ENCODE measurements around the gene RUBCNL. TPM values are rescaled to one million over a fixed set of nuclear protein-coding genes. Genes with fewer than 3 reads are reported as not detected.

The RUBCNL gene
- total RNA-seq, 1 experiment from 2014 or later, result not detected

- Histone ChIP-seq H3K36me3 (ENCODE audit: low read depth, low read length) (no peaks in the 10 kb centered on the region), H3K27ac (ENCODE audit: low read length) (no peak overlapping the region), H3K79me2 (ENCODE audit: low read length) (no peaks in the 10 kb centered on the region), H3K4me3 (ENCODE audit: low read length) (no peak overlapping the region), H3F3A (ENCODE audit: low read length, unreplicated experiment) (no peaks in the 10 kb centered on the region), H3K4me2 (ENCODE audit: low read length) (no peak overlapping the region), H3K9me3 (ENCODE audit: low read length) (no peaks in the 10 kb centered on the region), H4K20me1 (ENCODE audit: low read length) (no peaks in the 10 kb centered on the region), H3K27me3 (ENCODE audit: low read length) (0 out of 2 replicates have a peak, but pooled peaks cover 2% of the 10 kb centered on the region), H3K9ac (ENCODE audit: low read length) (no peak overlapping the region), H3K4me1 (ENCODE audit: insufficient read depth, low read length) (no peaks in the 10 kb centered on the region), H2AFZ (ENCODE audit: low read length) (no peak overlapping the region), H3K9me2 (replicated peaks; ENCODE audit: low read length) (no peaks in the 10 kb centered on the region)
- ATAC-seq (no peak), DNase-seq (no peak)
- ChIA-PET CTCF (interaction anchor here (0.7 kb wide), 1 partner anchor 162 kb away, joined by 3 read pairs; no protein-coding TSS in a partner anchor), POLR2A (ENCODE audit: unreplicated experiment) (no interaction called here)
- no TSS peak for BruUV-seq (replicated peaks)
- TF ChIP-seq CTCF (conservative IDR thresholded peaks at IDR 0.05; ENCODE audit: low read depth, low read length) (peak; percentile 21; the same call in 1 of the 2 replicates), EZH2phosphoT487 (IDR thresholded peaks at IDR 0.05; ENCODE audit: borderline replicate concordance, low read length) (no peak), EZH2 (IDR thresholded peaks at IDR 0.05; ENCODE audit: low read length, unreplicated experiment) (no peak)
- intact Hi-C loops (cut with micrococcal nuclease), result loop anchor here (1.0 to 5.0 kb wide), 3 partner anchors 155 to 510 kb away; no protein-coding TSS in a partner anchor
Observed at GRCh38 chr13:46317120-46317519, 69.9 kb downstream of the RUBCNL start.

- Histone ChIP-seq H3K27me3 (ENCODE audit: low read length) (0 out of 2 replicates have a peak, but pooled peaks cover 2% of the 10 kb centered on the region), H3K79me2 (ENCODE audit: low read length) (no peaks in the 10 kb centered on the region), H3K36me3 (ENCODE audit: low read depth, low read length) (no peaks in the 10 kb centered on the region), H3K9ac (ENCODE audit: low read length) (no peak overlapping the region), H3K4me3 (ENCODE audit: low read length) (no peak overlapping the region), H2AFZ (ENCODE audit: low read length) (no peak overlapping the region), H3K27ac (ENCODE audit: low read length) (no peak overlapping the region), H3F3A (ENCODE audit: low read length, unreplicated experiment) (no peaks in the 10 kb centered on the region), H4K20me1 (ENCODE audit: low read length) (no peaks in the 10 kb centered on the region), H3K9me2 (replicated peaks; ENCODE audit: low read length) (no peaks in the 10 kb centered on the region), H3K9me3 (ENCODE audit: low read length) (no peaks in the 10 kb centered on the region), H3K4me2 (ENCODE audit: low read length) (no peak overlapping the region), H3K4me1 (ENCODE audit: insufficient read depth, low read length) (no peaks in the 10 kb centered on the region)
- CTCF ChIA-PET, result no interaction called here
- no TSS peak for BruUV-seq (replicated peaks)
- intact Hi-C loops (cut with micrococcal nuclease), result loop anchor here (5.0 kb wide), 2 partner anchors 153 to 508 kb away; no protein-coding TSS in a partner anchor
- TF ChIP-seq CTCF (conservative IDR thresholded peaks at IDR 0.05; ENCODE audit: low read depth, low read length) (no peak), EZH2 (IDR thresholded peaks at IDR 0.05; ENCODE audit: low read length, unreplicated experiment) (no peak), EZH2phosphoT487 (IDR thresholded peaks at IDR 0.05; ENCODE audit: borderline replicate concordance, low read length) (no peak)
- ATAC-seq (no peak), DNase-seq (no peak)
- POLR2A ChIA-PET (ENCODE audit: unreplicated experiment), result no interaction called here
Observed at GRCh38 chr13:46315491-46316075, 71.5 kb downstream of the RUBCNL start.

GRCh38 chr13:46315036-46315435 is 72.0 kb downstream of the RUBCNL start:
- intact Hi-C loops (cut with micrococcal nuclease), result loop anchor here (5.0 kb wide), 2 partner anchors 153 to 508 kb away; no protein-coding TSS in a partner anchor
- Histone ChIP-seq H3F3A (ENCODE audit: low read length, unreplicated experiment) (no peaks in the 10 kb centered on the region), H3K4me1 (ENCODE audit: insufficient read depth, low read length) (no peaks in the 10 kb centered on the region), H3K27me3 (ENCODE audit: low read length) (0 out of 2 replicates have a peak, but pooled peaks cover 2% of the 10 kb centered on the region), H3K9me2 (replicated peaks; ENCODE audit: low read length) (no peaks in the 10 kb centered on the region), H4K20me1 (ENCODE audit: low read length) (no peaks in the 10 kb centered on the region), H3K27ac (ENCODE audit: low read length) (no peak overlapping the region), H3K9ac (ENCODE audit: low read length) (no peak overlapping the region), H2AFZ (ENCODE audit: low read length) (no peak overlapping the region), H3K4me3 (ENCODE audit: low read length) (no peak overlapping the region), H3K36me3 (ENCODE audit: low read depth, low read length) (no peaks in the 10 kb centered on the region), H3K79me2 (ENCODE audit: low read length) (no peaks in the 10 kb centered on the region), H3K9me3 (ENCODE audit: low read length) (no peaks in the 10 kb centered on the region), H3K4me2 (ENCODE audit: low read length) (no peak overlapping the region)
- TF ChIP-seq EZH2 (IDR thresholded peaks at IDR 0.05; ENCODE audit: low read length, unreplicated experiment) (no peak), EZH2phosphoT487 (IDR thresholded peaks at IDR 0.05; ENCODE audit: borderline replicate concordance, low read length) (no peak), CTCF (conservative IDR thresholded peaks at IDR 0.05; ENCODE audit: low read depth, low read length) (no peak)
- no TSS peak for BruUV-seq (replicated peaks)
- ChIA-PET CTCF (no interaction called here), POLR2A (ENCODE audit: unreplicated experiment) (no interaction called here)
- DNase-seq (no peak), ATAC-seq (no peak)

Data from PC-3 (cell line).